Measurements from ENCODE around the gene VPS35. TPM values are rescaled to one million over a fixed set of nuclear protein-coding genes. Genes with fewer than 3 reads are reported as not detected.

Gene VPS35
- total and polyA plus RNA-seq, 7 donors, result 22.8 to 49.8 (median 36.3) TPM

DNA sequence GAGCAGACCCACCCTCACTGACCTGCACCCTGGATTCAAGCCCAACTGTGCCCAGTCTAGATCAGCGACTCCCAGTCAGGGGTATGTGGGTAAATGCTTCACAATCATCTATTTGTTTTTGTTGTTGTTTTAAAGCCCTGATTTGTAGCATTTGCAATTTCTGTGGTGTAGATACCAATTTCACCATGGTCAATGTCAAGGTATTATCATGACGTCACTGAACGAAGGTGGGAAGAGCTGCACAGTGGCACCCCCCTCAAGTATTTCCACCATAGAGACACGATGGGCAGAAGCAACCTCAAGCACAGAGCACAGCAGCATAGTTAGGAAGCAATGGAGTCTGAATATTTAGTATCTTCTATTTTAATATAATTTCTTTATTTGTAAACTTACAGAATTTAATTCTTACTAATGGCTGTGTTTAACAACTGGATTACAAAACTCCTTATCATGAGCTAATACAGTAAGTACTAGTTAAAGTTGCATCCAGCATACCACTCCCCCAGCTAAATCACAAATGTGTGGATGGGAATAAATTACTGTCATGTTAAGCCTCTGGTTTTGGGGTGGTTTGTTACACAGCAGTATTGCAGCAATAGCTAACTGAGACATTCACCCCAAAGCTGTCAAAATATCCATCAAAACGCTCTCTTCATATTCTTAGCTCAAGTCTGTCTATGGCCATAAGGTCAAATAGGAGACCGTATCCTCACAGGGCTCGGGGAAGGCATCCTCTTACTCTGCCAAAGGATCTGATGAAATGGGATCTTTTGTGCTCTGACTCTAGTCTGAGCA lies 26.0 kb upstream of the VPS35 start:
- TF ChIP-seq, protein P1, sequence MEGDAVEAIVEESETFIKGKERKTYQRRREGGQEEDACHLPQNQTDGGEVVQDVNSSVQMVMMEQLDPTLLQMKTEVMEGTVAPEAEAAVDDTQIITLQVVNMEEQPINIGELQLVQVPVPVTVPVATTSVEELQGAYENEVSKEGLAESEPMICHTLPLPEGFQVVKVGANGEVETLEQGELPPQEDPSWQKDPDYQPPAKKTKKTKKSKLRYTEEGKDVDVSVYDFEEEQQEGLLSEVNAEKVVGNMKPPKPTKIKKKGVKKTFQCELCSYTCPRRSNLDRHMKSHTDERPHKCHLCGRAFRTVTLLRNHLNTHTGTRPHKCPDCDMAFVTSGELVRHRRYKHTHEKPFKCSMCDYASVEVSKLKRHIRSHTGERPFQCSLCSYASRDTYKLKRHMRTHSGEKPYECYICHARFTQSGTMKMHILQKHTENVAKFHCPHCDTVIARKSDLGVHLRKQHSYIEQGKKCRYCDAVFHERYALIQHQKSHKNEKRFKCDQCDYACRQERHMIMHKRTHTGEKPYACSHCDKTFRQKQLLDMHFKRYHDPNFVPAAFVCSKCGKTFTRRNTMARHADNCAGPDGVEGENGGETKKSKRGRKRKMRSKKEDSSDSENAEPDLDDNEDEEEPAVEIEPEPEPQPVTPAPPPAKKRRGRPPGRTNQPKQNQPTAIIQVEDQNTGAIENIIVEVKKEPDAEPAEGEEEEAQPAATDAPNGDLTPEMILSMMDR (IDR thresholded peaks at IDR 0.05), result no peak
- H3K4me3 ChIP-seq, result no peak overlapping the region
- intact Hi-C loops (cut with DNase I), result loop anchor here in 1 of 2 donors (5.0 kb wide), 1 partner anchor 87 kb away; no protein-coding TSS in a partner anchor
- no peaks in the 10 kb centered on the region for H3K36me3 ChIP-seq (ENCODE audit: insufficient read depth in 1 of 2, low read depth in 1 of 2)
- H3K27ac ChIP-seq, result peak overlapping the region; percentile 39
- 57 to 78% (median 63%) methylated on average over 7 of the region's 7 CpGs for WGBS, 3 donors
- no peak for DNase-seq
- no peaks in the 10 kb centered on the region for H3K27me3 ChIP-seq (ENCODE audit: insufficient read depth in 3 of 3, low read length in 2 of 3)
- H3K9me3 ChIP-seq, result no peaks in the 10 kb centered on the region
- no peak for ATAC-seq
- peaks cover 27% of the 10 kb centered on the region for H3K4me1 ChIP-seq

DNA sequence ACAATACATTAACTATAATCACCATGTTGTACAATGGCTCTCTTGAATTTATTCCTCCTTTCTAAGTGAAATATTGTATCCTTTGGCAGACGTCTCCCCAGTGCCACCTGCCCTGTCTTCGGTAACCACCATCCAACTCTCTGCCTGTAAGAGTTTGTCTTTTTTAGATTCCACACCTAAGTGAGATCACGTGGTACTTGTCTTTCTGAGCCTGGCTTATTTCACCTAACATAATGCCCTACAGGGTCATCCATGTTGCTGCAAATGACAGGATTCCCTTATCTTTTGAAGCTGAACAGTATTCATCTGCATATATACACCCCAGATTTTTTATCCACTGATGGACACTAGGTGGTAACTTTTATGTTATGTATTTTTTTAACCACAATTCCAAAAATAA lies 24.7 kb upstream of the VPS35 start:
- no peaks in the 10 kb centered on the region for H3K27me3 ChIP-seq (ENCODE audit: insufficient read depth in 3 of 3, low read length in 2 of 3)
- no peak overlapping the region for H3K27ac ChIP-seq
- DNase-seq (no peak), ATAC-seq (no peak)
- intact Hi-C loops (cut with DNase I), result loop anchor here in 1 of 2 donors (5.0 kb wide), 1 partner anchor 89 kb away; no protein-coding TSS in a partner anchor
- WGBS, 3 donors, result 29 to 61% (median 34%) methylated on average over 3 of the region's 3 CpGs
- TF ChIP-seq, protein P1 (IDR thresholded peaks at IDR 0.05), result no peak
- H3K4me1 ChIP-seq, result peaks cover 31% of the 10 kb centered on the region
- no peak overlapping the region for H3K4me3 ChIP-seq
- no peaks in the 10 kb centered on the region for H3K9me3 ChIP-seq
- H3K36me3 ChIP-seq (ENCODE audit: insufficient read depth in 1 of 2, low read depth in 1 of 2), result peaks cover 0 to 13% of the 10 kb centered on the region in 2 donors

DNA sequence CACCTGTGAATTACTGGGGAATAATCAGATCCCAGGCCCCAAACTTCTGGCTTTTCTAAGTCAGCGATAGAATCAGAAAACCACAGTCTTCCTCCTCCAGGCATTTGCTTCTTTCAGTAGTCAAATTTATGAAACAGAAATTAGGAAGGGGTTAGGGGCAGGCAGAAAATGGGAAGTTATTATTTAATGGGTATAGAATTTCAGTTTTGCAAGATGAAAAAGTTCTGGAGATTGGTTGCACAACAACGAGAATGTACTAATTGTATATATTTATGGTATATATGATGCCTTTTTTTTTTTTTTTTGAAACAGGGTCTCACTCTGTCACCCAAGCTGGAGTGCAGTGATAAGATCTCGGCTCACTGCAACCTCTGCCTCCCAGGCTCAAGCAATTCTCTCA lies 23.9 kb upstream of the VPS35 start:
- TF ChIP-seq, protein P1 (IDR thresholded peaks at IDR 0.05), result no peak
- Histone ChIP-seq H3K4me1 (peaks cover 31% of the 10 kb centered on the region), H3K9me3 (no peaks in the 10 kb centered on the region), H3K36me3 (ENCODE audit: insufficient read depth in 1 of 2, low read depth in 1 of 2) (peaks cover 0 to 16% of the 10 kb centered on the region in 2 donors), H3K4me3 (no peak overlapping the region), H3K27ac (peak overlapping the region; percentile 72), H3K27me3 (ENCODE audit: insufficient read depth in 3 of 3, low read length in 2 of 3) (no peaks in the 10 kb centered on the region)
- ATAC-seq (no peak), DNase-seq (no peak)
- 71 to 79% (median 74%) methylated on average over 3 of the region's 3 CpGs for WGBS, 3 donors
- intact Hi-C loops (cut with DNase I), result loop anchor here in 1 of 2 donors (5.0 kb wide), 1 partner anchor 89 kb away; no protein-coding TSS in a partner anchor

DNA sequence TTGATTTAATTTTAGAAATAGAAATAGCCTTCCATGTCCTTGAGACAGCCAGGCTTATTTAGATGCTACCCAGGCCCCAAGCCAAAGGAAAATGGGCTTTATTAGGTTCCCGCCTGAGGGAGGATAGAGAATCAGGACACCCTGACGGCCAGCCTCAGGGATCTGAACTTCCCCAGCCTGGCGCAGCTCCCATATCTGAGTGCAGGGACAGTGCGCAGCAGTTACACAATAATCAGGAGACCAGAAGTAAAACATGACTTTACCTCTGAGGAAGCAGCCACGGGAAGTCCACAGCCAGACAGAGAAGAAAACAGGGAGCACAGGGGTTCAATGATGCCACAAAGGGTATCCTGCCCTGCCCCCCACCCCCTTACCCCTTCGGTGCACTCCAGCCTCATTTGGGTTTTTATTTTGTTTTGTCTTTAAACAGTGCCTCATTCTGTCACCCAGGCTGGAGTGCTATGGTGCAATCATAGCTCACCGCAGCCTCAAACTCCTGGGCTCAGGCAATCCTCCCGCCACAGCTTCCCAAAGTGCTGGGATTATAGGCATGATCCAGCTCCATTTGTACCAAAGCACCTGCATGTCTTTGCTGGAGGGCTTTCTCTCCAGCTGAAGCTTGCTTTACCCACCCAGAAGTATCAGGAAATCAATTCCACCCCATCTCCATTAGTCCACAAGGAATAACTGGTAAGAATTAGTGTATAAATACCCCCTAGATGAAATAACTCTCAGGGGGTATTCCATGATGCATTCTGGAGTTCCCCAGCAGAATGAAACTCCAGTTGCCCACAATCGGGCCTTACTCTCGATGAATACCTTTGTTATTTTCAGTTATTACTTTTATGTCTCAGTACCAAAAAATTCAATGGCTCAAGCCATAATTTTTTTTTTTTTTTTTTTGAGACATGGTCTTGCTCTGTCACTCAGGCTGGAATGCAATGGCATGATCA lies 22.4 kb upstream of the VPS35 start:
- peak overlapping the region; percentile 72 for H3K27ac ChIP-seq
- intact Hi-C loops (cut with DNase I), result loop anchor here in 1 of 2 donors (5.0 kb wide), 1 partner anchor 91 kb away; no protein-coding TSS in a partner anchor
- H3K4me1 ChIP-seq, result peaks cover 24% of the 10 kb centered on the region
- no peaks in the 10 kb centered on the region for H3K9me3 ChIP-seq
- DNase-seq (peak; percentile 65 to 80), ATAC-seq (peak; percentile 77 to 92 (median 86))
- TF ChIP-seq, protein P1 (IDR thresholded peaks at IDR 0.05), result no peak
- H3K4me3 ChIP-seq, result no peak overlapping the region
- H3K27me3 ChIP-seq (ENCODE audit: insufficient read depth in 3 of 3, low read length in 2 of 3), result no peaks in the 10 kb centered on the region
- H3K36me3 ChIP-seq (ENCODE audit: insufficient read depth in 1 of 2, low read depth in 1 of 2), result peaks cover 0 to 26% of the 10 kb centered on the region in 2 donors
- WGBS, 3 donors, result 36 to 50% (median 46%) methylated on average over 10 of the region's 10 CpGs

All from psoas muscle (tissue), 8 donors.